HEK293T (cell line): Measurements from ENCODE around the gene ANO4.

Experiments used
- CTCF ChIA-PET: fragments of 350-600 bp; formaldehyde crosslinking; extraction: SDS; loops from one replicate; lab custom pipeline; 2021; ENCODE audit warnings: antibody characterized with exemption, inconsistent platforms; lab: Yijun Ruan, JAX
- POLR2A ChIA-PET: fragments of 350-600 bp; formaldehyde crosslinking; extraction: SDS; loops from one replicate; lab custom pipeline; 2020; ENCODE audit warnings: antibody characterized with exemption, inconsistent platforms; lab: Yijun Ruan, JAX
- DNase-seq: peaks from one replicate; pipeline ENCODE4 v3.0.0; 2012; ENCODE audit warnings: mixed read lengths; ENCODE audit errors: extremely low spot score
- ARNT ChIP-seq: fragments of 450-650 bp; IDR thresholded peaks from 2 replicates; pipeline ENCODE4 v1.6.1; 2017; ENCODE audit warnings: mild to moderate bottlenecking
- BHLHE40 ChIP-seq: fragments of 450-650 bp; IDR thresholded peaks from 2 replicates; pipeline ENCODE4 v1.6.1; 2016; ENCODE audit warnings: mild to moderate bottlenecking, moderate library complexity, borderline replicate concordance
- CTBP1 ChIP-seq: fragments of 450-650 bp; IDR thresholded peaks from 2 replicates; pipeline ENCODE4 v1.6.1; 2016; ENCODE audit warnings: borderline replicate concordance
- ELF4 ChIP-seq: fragments of 450-650 bp; IDR thresholded peaks from 2 replicates; pipeline ENCODE4 v1.6.1; 2017; ENCODE audit warnings: antibody characterized with exemption
- FOXA1 ChIP-seq: fragments of 450-650 bp; IDR thresholded peaks from 2 replicates; pipeline ENCODE4 v1.6.1; 2016; ENCODE audit warnings: mild to moderate bottlenecking
- FOXK2 ChIP-seq: fragments of 450-650 bp; IDR thresholded peaks from 2 replicates; pipeline ENCODE4 v1.6.1; 2016; ENCODE audit warnings: mild to moderate bottlenecking
- FOXM1 ChIP-seq: fragments of 450-650 bp; IDR thresholded peaks from 2 replicates; pipeline ENCODE4 v1.6.1; 2017; ENCODE audit warnings: mild to moderate bottlenecking, borderline replicate concordance
- HDGF ChIP-seq: fragments of 450-650 bp; IDR thresholded peaks from 2 replicates; pipeline ENCODE4 v1.6.1; 2017; ENCODE audit warnings: antibody characterized with exemption, borderline replicate concordance
- L3MBTL2 ChIP-seq: fragments of 450-650 bp; conservative IDR thresholded peaks from 2 replicates; pipeline ENCODE4 v1.6.1; 2016; ENCODE audit warnings: mild to moderate bottlenecking
- LEF1 ChIP-seq: fragments of 450-650 bp; IDR thresholded peaks from 2 replicates; pipeline ENCODE4 v1.6.1; 2017; ENCODE audit warnings: mild to moderate bottlenecking, borderline replicate concordance
- NFRKB ChIP-seq: fragments of 450-650 bp; IDR thresholded peaks from 2 replicates; pipeline ENCODE4 v1.6.1; 2016; ENCODE audit warnings: mild to moderate bottlenecking, moderate library complexity
- PKNOX1 ChIP-seq: fragments of 450-650 bp; IDR thresholded peaks from 2 replicates; pipeline ENCODE4 v1.6.1; 2016
- SP1 ChIP-seq: fragments of 450-650 bp; IDR thresholded peaks from 2 replicates; pipeline ENCODE4 v1.6.1; 2017
- SUZ12 ChIP-seq: fragments of 450-650 bp; IDR thresholded peaks from 2 replicates; pipeline ENCODE4 v1.6.1; 2016; ENCODE audit warnings: mild to moderate bottlenecking
- TARDBP ChIP-seq: fragments of 450-650 bp; IDR thresholded peaks from 2 replicates; pipeline ENCODE4 v1.6.1; 2016
- ZNF384 ChIP-seq: fragments of 450-650 bp; IDR thresholded peaks from 2 replicates; pipeline ENCODE4 v1.6.1; 2016

ANO4 gene

DNA sequence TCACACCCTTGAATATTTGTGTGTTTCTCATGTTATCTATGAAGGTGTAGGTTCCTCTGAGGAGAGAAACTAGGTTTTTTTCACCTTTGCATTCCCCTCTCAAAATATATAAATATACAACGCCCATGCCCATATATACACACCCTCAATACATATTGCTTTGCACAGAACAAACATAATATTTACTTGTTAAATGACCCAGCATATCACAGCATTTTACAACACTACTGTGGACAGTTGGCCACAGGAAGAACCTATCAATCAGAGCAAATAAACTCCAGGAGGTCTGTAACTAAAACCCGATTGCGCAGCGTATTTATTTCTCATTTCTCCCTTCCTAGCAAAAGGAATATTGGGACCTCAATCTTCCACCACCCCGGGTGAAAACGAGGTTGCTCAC lies 219.4 kb downstream of the ANO4 start:
- TF ChIP-seq L3MBTL2 (no peak), FOXM1 (no peak), ELF4 (no peak), HDGF (no peak), SUZ12 (no peak), FOXK2 (no peak), NFRKB (no peak), LEF1 (no peak), ZNF384 (no peak), BHLHE40 (no peak), ARNT (no peak), TARDBP (no peak), SP1 (no peak), CTBP1 (no peak), PKNOX1 (no peak), FOXA1 (no peak)
- DNase-seq = no peak
- POLR2A ChIA-PET = no interaction called here
- CTCF ChIA-PET = no interaction called here

DNA sequence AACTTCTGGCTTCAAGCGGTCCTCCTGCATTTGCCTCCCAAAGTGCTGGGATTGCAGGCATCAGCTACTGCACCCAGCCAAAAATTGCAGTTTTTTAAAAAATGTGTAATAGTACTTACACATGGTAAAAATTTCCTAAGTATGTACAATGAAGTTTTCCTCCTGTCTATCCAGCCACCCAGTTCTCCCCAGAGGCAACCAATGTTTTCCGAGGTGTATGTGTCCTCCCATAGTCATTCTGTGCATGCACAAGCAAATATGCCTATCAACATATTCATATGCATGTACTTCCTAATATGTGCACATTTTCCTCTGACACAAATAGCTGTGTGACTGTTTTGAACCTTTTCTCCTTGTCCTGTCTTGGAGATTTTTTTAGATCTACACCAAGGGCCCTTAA lies 220.5 kb downstream of the ANO4 start:
- POLR2A ChIA-PET = no interaction called here
- no peak for DNase-seq
- CTCF ChIA-PET = no interaction called here
- TF ChIP-seq ZNF384 (no peak), LEF1 (no peak), PKNOX1 (no peak), FOXM1 (no peak), TARDBP (no peak), SP1 (no peak), FOXK2 (no peak), CTBP1 (no peak), FOXA1 (no peak), SUZ12 (no peak), NFRKB (no peak), ELF4 (no peak), HDGF (no peak), BHLHE40 (no peak), L3MBTL2 (no peak), ARNT (no peak)

GRCh38 chr12:101018540-101018939 lies 224.0 kb downstream of the ANO4 start:
- TF ChIP-seq FOXK2 (no peak), FOXA1 (no peak), FOXM1 (no peak), SUZ12 (no peak)
- ChIA-PET CTCF (no interaction called here), POLR2A (no interaction called here)
- no peak for DNase-seq

- no peak for DNase-seq
- TF ChIP-seq ARNT (no peak), NFRKB (no peak), FOXA1 (no peak), ZNF384 (no peak), FOXK2 (no peak), HDGF (no peak), CTBP1 (no peak)
- ChIA-PET CTCF (no interaction called here), POLR2A (no interaction called here)
These were observed 224.6 kb downstream of the ANO4 start for GRCh38 chr12:101019201-101019600.

DNA sequence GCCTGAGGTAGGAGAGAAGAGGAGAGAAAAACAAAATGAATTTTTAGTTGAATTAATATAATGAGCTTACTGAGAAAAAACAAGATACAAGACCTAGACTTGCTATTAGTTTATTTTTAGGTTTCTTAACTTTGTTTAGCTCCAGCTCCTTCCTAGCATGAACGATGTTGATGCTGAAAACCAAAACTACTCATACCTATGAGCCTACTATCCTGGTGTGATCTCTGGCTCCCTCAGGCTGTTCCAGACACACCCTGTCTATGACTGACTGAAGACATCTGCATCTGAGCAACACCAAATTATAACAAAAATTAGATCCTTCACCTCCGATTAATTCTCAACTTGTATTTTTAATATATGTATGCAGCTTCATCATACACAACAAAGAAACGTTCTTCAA lies 225.1 kb downstream of the ANO4 start:
- ChIA-PET CTCF (no interaction called here), POLR2A (no interaction called here)
- TF ChIP-seq FOXA1 (no peak), TARDBP (no peak), SUZ12 (no peak), LEF1 (no peak), ZNF384 (no peak)
- no peak for DNase-seq

GRCh38 chr12:101021442-101021841 lies 226.9 kb downstream of the ANO4 start:
- no peak for DNase-seq
- ChIA-PET CTCF (no interaction called here), POLR2A (no interaction called here)
- TF ChIP-seq BHLHE40 = no peak
- TF ChIP-seq PKNOX1 = no peak
- TF ChIP-seq NFRKB = no peak
- no peak for TF ChIP-seq SUZ12
- TF ChIP-seq LEF1 = no peak
- TF ChIP-seq L3MBTL2 = no peak
- TF ChIP-seq FOXK2 = no peak
- no peak for TF ChIP-seq HDGF
- TF ChIP-seq FOXA1 = no peak
- no peak for TF ChIP-seq SP1
- TF ChIP-seq CTBP1 = no peak
- no peak for TF ChIP-seq TARDBP

GRCh38 chr12:101021911-101022388 lies 227.4 kb downstream of the ANO4 start:
- no peak for TF ChIP-seq BHLHE40
- no peak for TF ChIP-seq ELF4
- no peak for TF ChIP-seq FOXM1
- no peak for DNase-seq
- ChIA-PET CTCF (no interaction called here), POLR2A (no interaction called here)
